ENCODE results near the gene MAPK8IP2.

DNA sequence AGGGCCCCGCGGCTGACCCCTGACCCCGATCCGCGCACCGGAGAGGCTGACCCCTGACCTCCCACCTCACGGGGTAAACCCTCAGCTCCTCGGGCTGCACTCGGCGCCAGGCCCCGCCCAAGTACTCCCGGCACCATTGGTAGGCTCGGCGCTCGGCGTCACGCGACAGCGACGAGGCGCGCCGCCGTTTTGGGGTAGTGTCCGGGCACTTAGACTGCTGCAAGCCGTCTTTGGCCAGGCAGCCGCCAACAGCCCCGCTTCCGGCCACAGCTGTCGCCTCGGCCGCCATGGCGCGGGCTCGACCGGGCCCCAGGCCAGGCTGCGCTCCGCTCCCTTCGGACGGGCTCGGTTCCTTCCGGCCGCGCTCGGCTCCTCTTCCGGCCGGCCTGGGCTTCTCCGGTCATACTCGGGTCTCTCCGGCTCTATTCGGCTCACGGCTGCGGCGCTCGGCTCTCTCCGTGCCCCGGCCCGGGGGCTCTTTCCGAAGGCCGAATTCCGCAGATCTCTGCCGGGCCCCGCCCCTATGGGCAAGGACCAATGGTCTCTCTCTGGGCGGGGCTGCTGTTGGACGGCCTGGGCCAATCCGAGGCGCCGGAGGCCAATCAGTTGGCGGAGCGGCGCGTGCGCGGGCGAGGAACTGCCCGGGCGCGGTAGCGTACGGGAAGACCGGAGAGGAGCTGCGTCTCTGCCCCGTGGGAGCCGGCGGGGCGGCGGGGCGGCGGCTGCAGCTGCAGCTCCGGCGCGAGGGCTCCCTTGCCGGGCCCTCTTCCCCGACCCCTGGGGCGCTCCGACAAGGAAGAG, 17.9 kb upstream of the MAPK8IP2 start, which contains the start of gene CHKB:
- TF ChIP-seq, protein P1, sequence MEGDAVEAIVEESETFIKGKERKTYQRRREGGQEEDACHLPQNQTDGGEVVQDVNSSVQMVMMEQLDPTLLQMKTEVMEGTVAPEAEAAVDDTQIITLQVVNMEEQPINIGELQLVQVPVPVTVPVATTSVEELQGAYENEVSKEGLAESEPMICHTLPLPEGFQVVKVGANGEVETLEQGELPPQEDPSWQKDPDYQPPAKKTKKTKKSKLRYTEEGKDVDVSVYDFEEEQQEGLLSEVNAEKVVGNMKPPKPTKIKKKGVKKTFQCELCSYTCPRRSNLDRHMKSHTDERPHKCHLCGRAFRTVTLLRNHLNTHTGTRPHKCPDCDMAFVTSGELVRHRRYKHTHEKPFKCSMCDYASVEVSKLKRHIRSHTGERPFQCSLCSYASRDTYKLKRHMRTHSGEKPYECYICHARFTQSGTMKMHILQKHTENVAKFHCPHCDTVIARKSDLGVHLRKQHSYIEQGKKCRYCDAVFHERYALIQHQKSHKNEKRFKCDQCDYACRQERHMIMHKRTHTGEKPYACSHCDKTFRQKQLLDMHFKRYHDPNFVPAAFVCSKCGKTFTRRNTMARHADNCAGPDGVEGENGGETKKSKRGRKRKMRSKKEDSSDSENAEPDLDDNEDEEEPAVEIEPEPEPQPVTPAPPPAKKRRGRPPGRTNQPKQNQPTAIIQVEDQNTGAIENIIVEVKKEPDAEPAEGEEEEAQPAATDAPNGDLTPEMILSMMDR (IDR thresholded peaks at IDR 0.05; ENCODE audit: borderline replicate concordance, extremely low read depth, low read length, poor library complexity, severe bottlenecking) = no peak
- no peak for TF ChIP-seq EZH2 (IDR thresholded peaks at IDR 0.05; ENCODE audit: borderline replicate concordance, low read depth, low read length, severe bottlenecking)

Data from DND-41 (cell line).